HG02943 (cell line): Measurements from ENCODE around the gene NDRG4.

Source experiments
- ATAC-seq: cut with Tn5 transposase; IDR thresholded peaks from one replicate; pipeline ENCODE4 v1.9.1; 2021; ENCODE audit warnings: mild to moderate bottlenecking, low read depth, moderate library complexity; ENCODE audit not compliant: unreplicated experiment

NDRG4 gene

DNA sequence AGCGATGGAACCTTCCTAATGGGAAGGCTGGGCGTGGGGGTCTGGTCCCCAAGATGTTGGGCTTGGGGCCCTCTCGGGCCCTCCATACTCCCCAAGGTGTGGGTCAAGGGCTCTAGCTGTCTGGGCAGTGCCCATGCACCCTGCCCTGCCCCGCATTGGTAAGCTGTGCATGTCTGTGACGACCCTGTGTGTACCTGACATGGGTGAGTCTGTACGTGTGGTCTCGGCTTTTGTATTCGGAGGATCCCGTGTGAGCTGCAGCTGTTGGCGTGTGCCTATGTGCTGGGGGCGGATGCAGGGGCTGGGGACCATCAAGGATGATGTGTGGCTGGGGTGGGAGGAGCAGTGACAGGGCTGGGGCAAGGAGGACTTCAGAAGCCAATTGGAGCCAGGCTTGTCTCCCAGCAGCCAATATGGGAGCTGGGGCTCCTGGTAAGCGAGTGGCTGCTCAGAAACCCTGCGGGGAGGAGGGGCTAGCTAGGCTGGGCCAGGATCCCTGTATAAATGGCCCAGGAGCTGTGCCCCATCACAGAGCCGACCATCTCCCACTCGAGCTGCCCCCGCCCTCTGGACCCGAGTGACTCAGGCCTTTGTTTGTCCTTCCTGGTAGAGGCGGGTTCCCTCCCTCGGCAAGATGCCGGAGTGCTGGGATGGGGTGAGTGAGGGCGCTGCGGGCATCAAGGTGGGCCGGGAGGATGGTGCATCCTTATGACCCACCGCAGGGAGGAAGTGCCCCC is at the start of gene NDRG4:
NDRG4 (plus strand) TSS at position 529 of the 737 bp plus-strand sequence; CDS start at position 635, 106 bp downstream.
- ATAC-seq: no peak

DNA sequence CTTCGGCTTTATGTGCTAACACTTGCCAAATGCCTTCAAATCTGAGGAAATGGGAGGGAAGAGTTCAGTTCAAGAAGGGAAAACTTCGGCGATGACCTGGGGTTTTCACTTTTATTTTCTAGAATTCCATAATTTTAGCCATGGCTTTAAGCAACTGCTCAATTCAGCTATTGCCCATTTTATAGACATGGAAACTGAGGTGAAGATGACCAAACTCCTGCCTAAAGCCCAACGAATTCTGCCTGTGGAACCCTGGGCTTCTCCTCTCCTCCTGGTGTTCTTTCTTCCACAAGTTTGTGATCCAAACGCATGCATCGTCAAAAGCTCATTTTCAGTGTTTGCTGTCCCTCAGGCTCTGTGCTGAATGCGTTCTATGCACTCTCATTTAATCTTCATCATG is 49.4 kb upstream of the NDRG4 start:
- no peak for ATAC-seq

DNA sequence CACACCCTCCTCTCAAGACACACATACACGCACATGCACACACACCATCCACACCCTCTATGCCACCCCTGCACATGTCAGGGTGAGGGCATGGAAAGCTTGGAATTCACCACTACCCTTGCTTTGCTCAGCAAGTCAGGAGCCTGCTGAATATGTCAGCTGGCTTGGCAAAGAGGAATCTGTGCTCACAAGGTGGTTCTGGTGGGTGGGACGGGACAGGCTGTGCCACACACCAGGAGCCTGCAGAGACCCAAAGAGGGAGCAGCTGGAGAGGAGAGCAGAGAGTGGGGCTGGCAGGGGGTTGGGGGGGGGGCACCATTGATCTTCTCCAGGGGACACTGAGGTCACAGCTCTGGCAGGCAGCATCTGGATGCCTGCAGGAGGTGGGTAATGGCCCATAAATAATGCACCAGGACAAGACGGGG is 48.7 kb upstream of the NDRG4 start:
- ATAC-seq: no peak

DNA sequence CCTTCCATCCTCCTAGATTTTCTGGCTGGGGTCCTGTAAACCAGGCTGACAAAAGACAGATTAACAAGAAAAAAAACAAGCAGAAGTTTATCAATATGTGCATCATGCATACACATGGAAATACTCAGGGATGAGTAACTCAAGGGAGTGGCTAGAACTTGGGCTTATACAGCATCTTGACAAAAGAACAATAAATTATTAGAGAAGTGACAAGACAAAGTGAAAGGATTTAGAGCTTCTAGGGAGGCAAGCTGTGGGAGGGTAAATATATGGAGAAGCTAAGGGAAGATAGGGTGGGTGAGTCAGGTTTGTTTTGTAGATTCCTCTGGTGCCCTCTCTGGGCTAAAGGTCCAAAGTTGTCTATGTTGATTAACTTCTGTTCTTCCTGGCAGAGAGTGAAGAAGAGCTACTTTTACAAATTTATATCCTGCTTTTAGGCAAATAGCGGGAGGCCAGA is 48.0 kb upstream of the NDRG4 start:
- ATAC-seq: no peak

- ATAC-seq: no peak
Measured at GRCh38 chr16:58452640-58453039, 47.3 kb upstream of the NDRG4 start.

- ATAC-seq: no peak
Measured at GRCh38 chr16:58454178-58454577, 45.8 kb upstream of the NDRG4 start.

DNA sequence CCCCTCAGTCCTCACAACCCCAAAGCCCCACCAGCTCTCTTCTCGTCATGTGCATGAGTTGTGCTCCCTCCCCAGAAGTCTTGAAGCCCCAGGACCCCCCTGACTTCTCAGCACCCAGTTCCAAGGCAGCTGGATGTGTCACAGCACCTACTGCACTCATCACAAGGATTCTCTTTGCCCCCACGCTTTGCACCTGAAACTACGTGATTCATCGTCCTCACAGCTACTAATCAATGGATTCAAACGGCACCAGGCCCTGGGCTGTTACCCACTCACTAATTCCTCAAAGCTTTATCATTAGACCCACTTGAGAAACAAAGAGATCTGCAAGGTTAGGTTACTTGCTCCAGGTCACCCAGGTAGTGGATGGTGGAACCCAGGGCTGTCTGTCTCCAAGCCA is 45.1 kb upstream of the NDRG4 start:
- ATAC-seq: no peak

DNA sequence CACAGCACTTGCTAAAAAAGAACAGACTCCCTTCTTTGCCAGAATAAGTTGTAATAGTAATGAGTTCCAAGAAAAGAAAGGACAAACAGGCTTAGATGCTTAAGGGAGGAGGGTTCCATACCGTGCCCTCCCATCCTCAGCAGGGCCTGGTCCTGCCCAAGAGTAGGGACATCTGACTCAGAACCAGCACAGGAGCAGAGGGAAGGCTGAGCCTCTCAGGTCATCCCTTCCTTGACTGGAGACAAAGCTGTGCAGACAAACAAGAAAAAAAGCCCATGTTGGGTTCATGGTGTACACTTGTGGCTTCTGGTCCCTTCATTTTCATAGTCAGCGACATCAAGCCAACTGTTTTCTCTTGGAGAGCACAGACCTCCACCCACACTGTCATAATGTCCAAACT is 44.2 kb upstream of the NDRG4 start:
- ATAC-seq: no peak

GRCh38 chr16:58456193-58456592 is 43.8 kb upstream of the NDRG4 start:
- ATAC-seq: no peak

DNA sequence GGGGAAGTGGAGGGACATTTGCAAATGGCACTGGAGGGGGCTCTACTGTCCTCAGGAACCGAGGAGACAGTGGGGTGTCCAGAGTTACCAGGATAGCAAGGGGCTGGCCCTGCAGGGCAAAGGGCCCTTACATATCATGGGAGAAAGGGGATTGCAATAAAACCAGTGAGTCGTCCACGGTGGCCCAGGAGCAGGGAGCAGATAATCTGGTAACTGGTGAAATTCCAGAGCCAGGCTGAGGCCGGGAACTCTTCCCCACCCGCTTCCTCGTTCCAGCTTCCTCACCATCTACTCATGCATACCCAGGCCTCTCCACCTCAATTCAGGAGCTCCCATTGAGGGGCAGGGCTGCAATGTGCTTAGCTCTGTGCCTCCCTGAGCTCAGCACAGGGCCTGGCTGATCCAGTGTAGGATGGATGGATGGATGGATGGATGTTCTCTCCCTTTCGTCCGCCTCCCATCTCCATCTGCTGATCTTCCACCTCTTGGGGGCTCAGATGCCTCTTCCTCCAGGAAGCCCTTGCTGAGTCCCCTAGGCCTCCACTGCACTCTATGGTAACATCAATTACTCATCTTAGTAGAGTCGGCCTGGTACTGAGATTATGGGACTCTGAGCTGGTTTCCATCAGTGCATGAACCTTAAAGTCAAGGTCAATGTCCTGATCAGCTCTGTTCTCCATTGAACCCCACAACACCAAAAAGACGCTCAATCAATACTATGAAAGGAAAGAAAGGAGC is 41.2 kb upstream of the NDRG4 start:
- ATAC-seq: no peak

- no peak for ATAC-seq
Measured at GRCh38 chr16:58459344-58460218, 40.4 kb upstream of the NDRG4 start.

DNA sequence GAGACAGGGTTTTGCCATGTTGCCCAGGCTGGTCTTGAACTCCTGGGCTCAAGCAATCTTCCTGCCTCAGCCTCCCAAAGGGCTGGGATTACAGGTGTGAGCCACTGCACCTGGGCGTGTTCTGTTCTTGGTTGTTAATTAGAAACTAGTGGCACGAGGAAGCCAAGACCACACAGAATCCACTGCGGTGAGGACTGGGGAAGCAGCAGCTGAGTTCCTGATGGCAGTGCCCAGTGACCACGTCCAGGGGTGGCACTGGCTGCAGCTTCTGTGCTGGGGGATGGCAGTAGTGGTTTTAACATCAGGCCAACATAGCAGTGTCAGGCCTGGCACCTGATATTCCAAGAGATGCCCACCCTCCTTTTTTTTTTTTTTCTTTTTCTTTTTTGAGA is 39.7 kb upstream of the NDRG4 start:
- no peak for ATAC-seq

- no peak for ATAC-seq
Measured at GRCh38 chr16:58461056-58461455, 38.9 kb upstream of the NDRG4 start.

GRCh38 chr16:58461640-58462039 is 38.3 kb upstream of the NDRG4 start:
- no peak for ATAC-seq

GRCh38 chr16:58462089-58462488 is 37.9 kb upstream of the NDRG4 start:
- no peak for ATAC-seq

DNA sequence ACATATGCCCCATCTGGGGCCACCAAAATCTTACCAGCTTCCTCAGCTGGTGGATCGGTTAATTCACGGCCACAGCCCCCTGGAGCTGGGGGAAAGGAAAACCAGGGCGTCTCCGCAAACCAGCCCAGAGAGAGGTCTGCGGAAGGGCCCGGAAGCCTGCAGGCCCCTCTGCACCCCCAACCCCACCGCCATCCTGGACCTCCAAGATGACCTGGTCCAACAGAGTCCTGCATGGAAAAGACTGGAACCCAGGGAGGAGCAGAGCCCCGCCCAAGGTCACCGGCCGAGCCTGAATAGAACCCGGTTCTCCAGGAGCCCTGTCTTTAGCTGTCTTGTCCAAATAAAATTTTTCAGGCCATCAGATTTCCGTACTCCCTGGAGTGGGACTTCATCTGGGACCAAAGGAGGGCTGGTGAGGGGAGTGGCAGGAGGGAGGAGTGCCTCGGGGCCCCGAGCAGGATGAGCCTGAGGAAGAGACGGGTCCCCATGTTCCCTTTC is 37.4 kb upstream of the NDRG4 start:
- no peak for ATAC-seq

GRCh38 chr16:58462997-58463941 is 36.7 kb upstream of the NDRG4 start:
- ATAC-seq: no peak

GRCh38 chr16:58464047-58464915 is 35.7 kb upstream of the NDRG4 start:
- no peak for ATAC-seq
